Neuronal stem cell (in vitro differentiated cells): ENCODE data around the gene EPS8L2. TPM values are rescaled to one million over a fixed set of nuclear protein-coding genes. Genes with fewer than 3 reads are reported as not detected.

Experiments used
- DNase-seq: peaks from one replicate; pipeline ENCODE4 v3.0.0-alpha.2; 2013; ENCODE audit warnings: low spot score
- H2AFZ ChIP-seq: one replicate; pipeline ENCODE4 v1.6.1; 2013; ENCODE audit warnings: mild to moderate bottlenecking, low read length, inconsistent platforms
- H2AK5ac ChIP-seq: 2 replicates; pipeline ENCODE4 v1.6.1; 2013; ENCODE audit warnings: low read depth, mild to moderate bottlenecking, inconsistent platforms, low read length, moderate library complexity, mixed read lengths
- H2BK120ac ChIP-seq: 2 replicates; pipeline ENCODE4 v1.6.1; 2013; ENCODE audit warnings: low read depth, mild to moderate bottlenecking, inconsistent platforms, low read length, moderate library complexity, mixed read lengths
- H2BK12ac ChIP-seq: one replicate; pipeline ENCODE4 v1.6.1; 2013; ENCODE audit warnings: low read length, inconsistent platforms
- H2BK15ac ChIP-seq: 2 replicates; pipeline ENCODE4 v1.6.1; 2013; ENCODE audit warnings: mild to moderate bottlenecking, low read length, inconsistent platforms, mixed read lengths
- H2BK5ac ChIP-seq: one replicate; pipeline ENCODE4 v1.6.1; 2013; ENCODE audit warnings: inconsistent platforms, mild to moderate bottlenecking, low read length, moderate library complexity
- H3K14ac ChIP-seq: one replicate; pipeline ENCODE4 v1.6.1; 2013; ENCODE audit warnings: low read length, inconsistent platforms
- H3K18ac ChIP-seq: 2 replicates; pipeline ENCODE4 v1.6.1; 2013; ENCODE audit warnings: low read length, inconsistent platforms
- H3K23ac ChIP-seq: 2 replicates; pipeline ENCODE4 v1.6.1; 2013; ENCODE audit warnings: low read depth, mild to moderate bottlenecking, mixed read lengths, low read length, inconsistent platforms; ENCODE audit not compliant: poor library complexity
- H3K27ac ChIP-seq: replicated peaks from 3 replicates; pipeline ENCODE4 v1.5.1; 2013; ENCODE audit warnings: low read length, inconsistent platforms
- H3K27me3 ChIP-seq, 3 experiments: 2 replicates each; pipeline ENCODE4 v1.6.1; 2013; ENCODE audit warnings: low read length in 3 of 3, mild to moderate bottlenecking in 2 of 3, inconsistent platforms in 1 of 3, low read depth in 1 of 3, mixed read lengths in 1 of 3, moderate library complexity in 1 of 3; ENCODE audit not compliant: control insufficient read depth in 3 of 3, insufficient read depth in 3 of 3
- H3K36me3 ChIP-seq, 2 donors: replicated peaks in 1 of 2; 2 replicates each; pipeline ENCODE4 v1.6.1; 2013; ENCODE audit warnings: low read length in 2 of 2; ENCODE audit not compliant: control insufficient read depth in 2 of 2, insufficient read depth in 2 of 2
- H3K4ac ChIP-seq: 2 replicates; pipeline ENCODE4 v1.6.1; 2013; ENCODE audit warnings: inconsistent platforms, mild to moderate bottlenecking, low read length, moderate library complexity
- H3K4me1 ChIP-seq, 2 donors: 1 replicate in 1 of 2; 2 replicates in 1 of 2; pipeline ENCODE4 v1.6.1; 2013; ENCODE audit warnings: low read length in 2 of 2, low read depth in 1 of 2; ENCODE audit not compliant: control insufficient read depth in 2 of 2, insufficient read depth in 1 of 2
- H3K4me2 ChIP-seq: one replicate; pipeline ENCODE4 v1.6.1; 2013; ENCODE audit warnings: mild to moderate bottlenecking, low read length, inconsistent platforms; ENCODE audit not compliant: insufficient read depth, poor library complexity, severe bottlenecking
- H3K4me3 ChIP-seq, 2 donors: 2 replicates each; pipeline ENCODE4 v1.5.1; 2013; ENCODE audit warnings: low read length in 2 of 2, mild to moderate bottlenecking in 2 of 2, inconsistent platforms in 1 of 2, moderate library complexity in 1 of 2
- H3K79me1 ChIP-seq: one replicate; pipeline ENCODE4 v1.6.1; 2013; ENCODE audit warnings: low read depth, mild to moderate bottlenecking, inconsistent platforms, low read length, moderate library complexity
- H3K9ac ChIP-seq: one replicate; pipeline ENCODE4 v1.6.1; 2013; ENCODE audit warnings: mild to moderate bottlenecking, low read depth, low read length, inconsistent platforms; ENCODE audit not compliant: poor library complexity
- H3K9me3 ChIP-seq, 2 donors: replicated peaks in 1 of 2; 2 replicates each; pipeline versions ENCODE3 to v1.6.1; 2013; ENCODE audit warnings: low read length in 2 of 2, mild to moderate bottlenecking in 2 of 2, inconsistent platforms in 1 of 2, low read depth in 1 of 2, mixed read lengths in 1 of 2, moderate library complexity in 1 of 2; ENCODE audit not compliant: control insufficient read depth in 2 of 2, insufficient read depth in 1 of 2
- H4K8ac ChIP-seq: one replicate; pipeline ENCODE4 v1.6.1; 2013; ENCODE audit warnings: low read depth, mild to moderate bottlenecking, inconsistent platforms, low read length, moderate library complexity
- H4K91ac ChIP-seq: one replicate; pipeline ENCODE4 v1.6.1; 2013; ENCODE audit warnings: low read length, low read depth, mild to moderate bottlenecking, inconsistent platforms; ENCODE audit not compliant: poor library complexity
- WGBS, 2 donors: extraction: QIAGEN DNeasy Blood & Tissue Kit; methylation state at CpG; one replicate each; pipeline ENCODE4 v1.1.7; 2013; ENCODE audit warnings: missing lambda C conversion rate in 2 of 2, mixed read lengths in 1 of 2; ENCODE audit not compliant: insufficient read length in 2 of 2, insufficient replicate concordance in 1 of 2; ENCODE audit errors: extremely low coverage in 2 of 2; 5-methylcytosine and 5-hydroxymethylcytosine counted together
- polyA plus RNA-seq, 2 experiments: library from polyadenylated mRNA; stranded (reverse); fragments of 200-250 nt; gene quantifications; one replicate each; pipeline ENCODE4 v1.2.3, GENCODE V29; 2013

The EPS8L2 gene
- 6.7 TPM for polyA plus RNA-seq (2013, experiment 1 of 2)
- 6.7 TPM for polyA plus RNA-seq (2013, experiment 2 of 2)

DNA sequence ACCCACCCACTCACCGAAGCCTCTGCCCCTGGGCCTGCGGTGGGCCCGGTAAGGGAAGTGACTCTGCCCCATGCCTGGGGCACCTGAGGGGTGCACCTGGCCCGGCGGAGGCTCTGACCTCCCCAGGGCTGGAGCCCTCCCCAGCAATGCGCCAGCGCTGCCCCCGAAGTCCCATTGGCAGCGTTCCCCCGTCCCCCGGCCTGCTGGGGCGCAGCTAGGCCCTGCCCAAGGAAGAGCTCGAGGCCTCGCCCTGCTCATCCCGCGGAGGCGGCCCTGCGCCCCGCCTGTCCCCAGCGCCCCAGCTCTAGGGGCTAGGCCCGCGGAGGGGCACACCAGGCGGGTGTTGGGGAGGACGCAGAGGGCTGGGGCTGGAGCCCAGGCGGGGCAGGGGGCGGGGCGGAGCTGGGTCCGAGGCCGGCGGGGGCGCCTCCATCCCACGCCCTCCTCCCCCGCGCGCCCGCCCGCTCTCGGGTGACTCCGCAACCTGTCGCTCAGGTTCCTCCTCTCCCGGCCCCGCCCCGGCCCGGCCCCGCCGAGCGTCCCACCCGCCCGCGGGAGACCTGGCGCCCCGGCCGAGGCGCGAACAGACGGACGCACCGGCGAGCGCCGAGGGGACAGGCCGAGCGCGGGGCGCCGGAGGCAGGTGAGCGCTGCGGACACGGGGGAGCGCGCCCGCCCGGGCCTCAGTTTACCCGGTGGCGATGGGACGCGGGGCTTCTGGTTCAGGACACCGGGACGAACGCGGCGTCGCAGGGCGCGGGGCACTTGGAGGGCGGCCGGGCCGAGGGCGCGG, at the start of gene EPS8L2:
Gene EPS8L2 (plus strand): TSS at position 586 of the 793 bp plus-strand sequence. CDS start 3,177 bp downstream, outside the sequence.
- Histone ChIP-seq H3K4me2 (peak within 1 kb of the TSS; percentile 73), H3K4me1 (peaks cover 12 to 17% of the 10 kb centered on the region in 2 donors), H3K36me3 (peaks cover 2 to 16% of the 10 kb centered on the region in 2 donors), H2BK12ac (peak within 1 kb of the TSS; percentile 75), H3K18ac (peak within 1 kb of the TSS; percentile 91), H2AK5ac (peak within 1 kb of the TSS; percentile 98), H4K91ac (no peak within 1 kb of the TSS), H2BK120ac (peak within 1 kb of the TSS; percentile 87), H3K79me1 (peaks cover 2% of the 10 kb centered on the region), H4K8ac (peak within 1 kb of the TSS; percentile 0), H2AFZ (peak within 1 kb of the TSS; percentile 74), H3K27ac (no peak within 1 kb of the TSS), H3K9ac (peak within 1 kb of the TSS; percentile 84), H3K9me3 (no peaks in the 10 kb centered on the region), H3K14ac (peak within 1 kb of the TSS; percentile 82), H3K23ac (peak within 1 kb of the TSS; percentile 95), H3K4ac (no peak within 1 kb of the TSS), H2BK15ac (peak within 1 kb of the TSS; percentile 98), H3K4me3 (peak within 1 kb of the TSS in 1 of 2 donors; percentile 59), H3K27me3 (peaks cover 0 to 18% (median 0%) of the 10 kb centered on the region in 3 experiments), H2BK5ac (peak within 1 kb of the TSS; percentile 75)
- no peak for DNase-seq
- whole genome bisulfite sequencing, 2 donors: no CpG with 5 or more reads among the region's 90 CpGs

DNA sequence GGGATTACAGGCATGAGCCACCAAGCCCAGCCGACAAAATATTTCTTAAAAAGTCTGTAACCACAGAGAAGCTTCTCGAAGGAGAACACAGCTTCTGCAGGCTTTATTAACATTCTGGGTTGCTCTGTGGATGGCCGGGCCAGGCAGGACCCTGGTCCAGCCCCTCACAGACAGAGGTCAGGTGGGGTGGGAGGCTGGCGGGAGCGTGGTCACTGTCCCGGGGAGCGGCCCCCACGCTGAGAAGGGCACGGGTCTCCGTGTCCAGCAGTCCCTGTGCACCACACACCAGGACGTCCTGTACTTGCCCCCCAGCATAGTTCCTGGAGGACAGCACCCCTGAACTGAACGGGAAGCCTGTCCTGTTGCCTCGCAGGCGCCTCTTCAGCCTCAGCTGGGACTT, 49.6 kb upstream of the EPS8L2 start:
- WGBS, 2 donors: no CpG with 5 or more reads among the region's 14 CpGs

DNA sequence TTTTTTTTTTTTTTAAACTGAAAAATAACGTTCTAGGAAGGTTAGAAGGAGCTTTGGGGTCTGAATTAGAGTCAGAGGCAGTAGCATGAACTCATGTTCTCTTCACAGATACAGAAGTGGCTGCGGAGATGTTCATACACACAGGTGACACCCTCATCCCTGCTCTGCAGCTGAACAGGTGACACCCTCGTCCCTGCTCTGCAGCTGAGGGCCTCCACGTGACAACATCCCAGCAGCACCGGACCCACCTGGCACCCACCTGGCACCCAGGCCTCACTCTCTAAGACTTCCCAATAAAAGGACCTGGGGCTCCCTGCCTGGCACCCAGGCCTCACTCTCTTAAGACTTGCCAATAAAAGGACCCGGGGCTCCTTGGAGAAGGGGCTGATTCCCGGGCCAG, 49.2 kb upstream of the EPS8L2 start:
- Histone ChIP-seq H3K23ac (no peak overlapping the region), H3K4me3 (no peak overlapping the region), H3K18ac (no peak overlapping the region), H2BK5ac (no peak overlapping the region), H3K79me1 (peaks cover 6% of the 10 kb centered on the region), H2AFZ (no peak overlapping the region), H4K91ac (no peak overlapping the region), H3K27me3 (no peaks in the 10 kb centered on the region), H3K4me1 (no peaks in the 10 kb centered on the region), H2BK12ac (no peak overlapping the region), H2BK15ac (no peak overlapping the region), H3K4me2 (no peak overlapping the region), H2BK120ac (no peak overlapping the region), H3K9ac (no peak overlapping the region), H3K9me3 (no peaks in the 10 kb centered on the region), H3K27ac (no peak overlapping the region), H3K4ac (no peak overlapping the region), H4K8ac (no peak overlapping the region), H3K14ac (peak overlapping the region; percentile 47), H2AK5ac (no peak overlapping the region), H3K36me3 (peaks cover 8 to 70% of the 10 kb centered on the region in 2 donors)
- no CpG with 5 or more reads among the region's 7 CpGs for WGBS, 2 donors
- DNase-seq: no peak

More for the DNA sequence above, 49.6 kb upstream of the EPS8L2 start:
- H2BK12ac ChIP-seq: no peak overlapping the region
- H3K4me1 ChIP-seq: no peaks in the 10 kb centered on the region
- H2BK5ac ChIP-seq: no peak overlapping the region
- H4K91ac ChIP-seq: no peak overlapping the region
- peaks cover 8 to 75% of the 10 kb centered on the region in 2 donors for H3K36me3 ChIP-seq
- H3K14ac ChIP-seq: peak overlapping the region; percentile 8
- no peak overlapping the region for H3K27ac ChIP-seq
- H3K4me2 ChIP-seq: no peak overlapping the region
- no peak overlapping the region for H3K18ac ChIP-seq
- no peak for DNase-seq
- H3K23ac ChIP-seq: no peak overlapping the region
- no peak overlapping the region for H4K8ac ChIP-seq
- no peak overlapping the region for H3K4me3 ChIP-seq
- no peak overlapping the region for H3K4ac ChIP-seq
- H3K79me1 ChIP-seq: peaks cover 6% of the 10 kb centered on the region
- H2AK5ac ChIP-seq: no peak overlapping the region
- H3K9ac ChIP-seq: no peak overlapping the region
- H2BK120ac ChIP-seq: no peak overlapping the region
- no peak overlapping the region for H2BK15ac ChIP-seq
- no peak overlapping the region for H2AFZ ChIP-seq
- H3K27me3 ChIP-seq: no peaks in the 10 kb centered on the region
- H3K9me3 ChIP-seq: no peaks in the 10 kb centered on the region

DNA sequence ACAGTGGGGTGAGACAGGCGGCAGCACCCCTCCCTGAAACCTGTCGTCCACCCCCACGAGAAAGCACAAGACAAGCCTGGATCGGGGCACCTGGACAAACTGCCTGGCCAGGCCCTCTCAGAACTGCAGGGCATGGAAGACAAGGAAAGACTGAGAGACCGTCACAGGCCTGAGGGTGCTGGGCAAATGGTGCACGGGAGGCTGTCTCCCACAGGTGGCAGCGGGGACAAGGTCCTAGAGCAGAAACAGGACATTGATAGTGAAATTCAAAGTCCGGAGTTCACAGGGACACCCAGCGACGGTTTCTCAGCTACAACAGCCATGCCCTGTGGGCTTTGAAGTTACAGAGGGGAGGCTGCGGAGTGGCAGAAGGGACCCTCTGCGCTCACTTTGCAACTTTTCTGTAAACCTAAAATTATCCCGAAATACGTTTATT, 48.3 kb upstream of the EPS8L2 start:
- H3K18ac ChIP-seq: no peak overlapping the region
- H4K91ac ChIP-seq: no peak overlapping the region
- no peak overlapping the region for H3K4ac ChIP-seq
- H2AK5ac ChIP-seq: no peak overlapping the region
- no peak overlapping the region for H2BK120ac ChIP-seq
- H3K4me3 ChIP-seq: peak overlapping the region in 1 of 2 donors; percentile 60
- no peak overlapping the region for H2AFZ ChIP-seq
- no peak overlapping the region for H4K8ac ChIP-seq
- no peaks in the 10 kb centered on the region for H3K27me3 ChIP-seq
- DNase-seq: no peak
- H3K9me3 ChIP-seq: no peaks in the 10 kb centered on the region
- H3K23ac ChIP-seq: no peak overlapping the region
- H2BK15ac ChIP-seq: no peak overlapping the region
- peaks cover 11 to 71% of the 10 kb centered on the region in 2 donors for H3K36me3 ChIP-seq
- H3K4me2 ChIP-seq: no peak overlapping the region
- H2BK5ac ChIP-seq: no peak overlapping the region
- no CpG with 5 or more reads among the region's 14 CpGs for WGBS, 2 donors
- H3K14ac ChIP-seq: no peak overlapping the region
- H3K79me1 ChIP-seq: peaks cover 6% of the 10 kb centered on the region
- no peak overlapping the region for H2BK12ac ChIP-seq
- no peaks in the 10 kb centered on the region for H3K4me1 ChIP-seq
- H3K27ac ChIP-seq: no peak overlapping the region
- H3K9ac ChIP-seq: peak overlapping the region; percentile 24
